HepG2 (cell line): ENCODE data around the gene CUL7. TPM values are rescaled to one million over a fixed set of nuclear protein-coding genes. Genes with fewer than 3 reads are reported as not detected.

Source experiments
- MBD4 ChIP-seq: IDR thresholded peaks from 2 replicates; pipeline ENCODE4 v1.6.1; 2012; ENCODE audit warnings: low read length, inconsistent platforms, borderline replicate concordance
- MXD4 ChIP-seq: IDR thresholded peaks from 2 replicates; pipeline ENCODE4 v1.6.1; 2016; ENCODE audit warnings: mild to moderate bottlenecking, missing biosample characterization, missing genetic modification reagents
- NFE2L1 ChIP-seq: sonication (generic); formaldehyde crosslinking; IDR thresholded peaks from 2 replicates; pipeline ENCODE4 v1.4.0; 2020; ENCODE audit warnings: missing genetic modification reagents, mild to moderate bottlenecking, borderline replicate concordance
- SALL1 ChIP-seq: sonication (generic); formaldehyde crosslinking; IDR thresholded peaks from 2 replicates; pipeline ENCODE4 v1.8.0; 2022; ENCODE audit warnings: mild to moderate bottlenecking, missing genetic modification reagents
- SATB2 ChIP-seq: sonication (generic); formaldehyde crosslinking; IDR thresholded peaks from 2 replicates; pipeline ENCODE4 v1.5.0; 2020; ENCODE audit warnings: missing genetic modification reagents
- SP1 ChIP-seq, 2 experiments: fragments of 450-650 bp in 1 of 2; sonication (generic) in 1 of 2; formaldehyde crosslinking in 1 of 2; IDR thresholded peaks; 2 replicates each; pipeline versions ENCODE4 v1.4.0 to v1.6.1; 2016 to 2020; ENCODE audit warnings: missing genetic modification reagents in 1 of 2
- ZBTB40 ChIP-seq, 2 experiments: fragments of 450-650 bp in 1 of 2; sonication (generic) in 1 of 2; formaldehyde crosslinking in 1 of 2; IDR thresholded peaks; 2 replicates each; pipeline versions ENCODE4 v1.6.1 to v1.8.0; 2016 to 2022; ENCODE audit warnings: antibody characterized with exemption in 1 of 2, mild to moderate bottlenecking in 1 of 2, missing genetic modification reagents in 1 of 2
- ZNF576 ChIP-seq: sonication (generic); formaldehyde crosslinking; IDR thresholded peaks from 2 replicates; pipeline ENCODE4 v1.4.0; 2020; ENCODE audit warnings: mild to moderate bottlenecking, missing genetic modification reagents
- ZNF720 ChIP-seq: sonication (generic); formaldehyde crosslinking; IDR thresholded peaks from 2 replicates; pipeline ENCODE4 v1.4.0; 2020; ENCODE audit warnings: missing genetic modification reagents
- ZNF790 ChIP-seq: sonication (generic); formaldehyde crosslinking; IDR thresholded peaks from 2 replicates; pipeline ENCODE4 v1.8.0; 2022; ENCODE audit warnings: missing genetic modification reagents, mild to moderate bottlenecking, borderline replicate concordance
- polyA plus RNA-seq, 8 experiments: library from polyadenylated mRNA; depleted of rRNA in 3 of 8; stranded (reverse) in 7 of 8; unstranded in 1 of 8; fragments of >200 nt; fragmentation: Illumina TruSeq in 4 of 8; extraction: Trizol in 4 of 8; gene quantifications; 2 replicates each; pipeline versions ENCODE4 v1.2.1 to v1.2.3, GENCODE V29; 2011 to 2016; ENCODE audit warnings: low read depth in 4 of 8, missing spikeins in 1 of 8, mixed read lengths in 1 of 8; ENCODE audit not compliant: insufficient read depth in 1 of 8
- total RNA-seq, 5 experiments: library from RNA; depleted of rRNA; stranded (reverse); fragments of >200 nt; fragmentation: Illumina TruSeq; extraction: Trizol; gene quantifications; 2 replicates each; pipeline ENCODE4 v1.2.3, GENCODE V29; 2016; ENCODE audit warnings: low read depth in 1 of 5
- TF ChIP-seq, protein P1 (sequence below): sonication (generic); formaldehyde crosslinking; IDR thresholded peaks from 2 replicates; pipeline ENCODE4 v1.4.0; 2020; ENCODE audit warnings: missing genetic modification reagents
- TF ChIP-seq, protein P2 (sequence below): sonication (generic); formaldehyde crosslinking; IDR thresholded peaks from 2 replicates; pipeline ENCODE4 v1.5.1; 2020; ENCODE audit warnings: mild to moderate bottlenecking, missing genetic modification reagents
- TF ChIP-seq, protein P3 (sequence below): sonication (generic); formaldehyde crosslinking; IDR thresholded peaks from 2 replicates; pipeline ENCODE4 v1.5.0; 2020; ENCODE audit warnings: missing genetic modification reagents

The CUL7 gene
- total and polyA plus RNA-seq, 2 of the 13 experiments (the other 11 are each of a cell fraction or from before 2014, with no cell fraction given), result 32.0 to 60.7 TPM

GRCh38 chr6:43070028-43070632 lies 16.5 kb upstream of the CUL7 start (continued):
- TF ChIP-seq, protein P1, sequence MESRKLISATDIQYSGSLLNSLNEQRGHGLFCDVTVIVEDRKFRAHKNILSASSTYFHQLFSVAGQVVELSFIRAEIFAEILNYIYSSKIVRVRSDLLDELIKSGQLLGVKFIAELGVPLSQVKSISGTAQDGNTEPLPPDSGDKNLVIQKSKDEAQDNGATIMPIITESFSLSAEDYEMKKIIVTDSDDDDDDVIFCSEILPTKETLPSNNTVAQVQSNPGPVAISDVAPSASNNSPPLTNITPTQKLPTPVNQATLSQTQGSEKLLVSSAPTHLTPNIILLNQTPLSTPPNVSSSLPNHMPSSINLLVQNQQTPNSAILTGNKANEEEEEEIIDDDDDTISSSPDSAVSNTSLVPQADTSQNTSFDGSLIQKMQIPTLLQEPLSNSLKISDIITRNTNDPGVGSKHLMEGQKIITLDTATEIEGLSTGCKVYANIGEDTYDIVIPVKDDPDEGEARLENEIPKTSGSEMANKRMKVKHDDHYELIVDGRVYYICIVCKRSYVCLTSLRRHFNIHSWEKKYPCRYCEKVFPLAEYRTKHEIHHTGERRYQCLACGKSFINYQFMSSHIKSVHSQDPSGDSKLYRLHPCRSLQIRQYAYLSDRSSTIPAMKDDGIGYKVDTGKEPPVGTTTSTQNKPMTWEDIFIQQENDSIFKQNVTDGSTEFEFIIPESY (CRISPR knock-in tag), result no peak
- no peak for TF ChIP-seq NFE2L1 (CRISPR knock-in tag)
- no peak for TF ChIP-seq ZNF720 (CRISPR knock-in tag)
- peak; percentile 17; the same call in 1 of the 2 replicates for TF ChIP-seq ZBTB40 (IDR thresholded peaks at IDR 0.05)
- TF ChIP-seq ZBTB40 (CRISPR knock-in tag; IDR thresholded peaks at IDR 0.05), result no peak
- no peak for TF ChIP-seq SP1 (IDR thresholded peaks at IDR 0.05)
- no peak for TF ChIP-seq SP1 (CRISPR knock-in tag; IDR thresholded peaks at IDR 0.05)
- TF ChIP-seq ZNF790 (CRISPR knock-in tag), result no peak
- TF ChIP-seq MBD4, result no peak
- TF ChIP-seq ZNF576, result no peak
- TF ChIP-seq, protein P2, sequence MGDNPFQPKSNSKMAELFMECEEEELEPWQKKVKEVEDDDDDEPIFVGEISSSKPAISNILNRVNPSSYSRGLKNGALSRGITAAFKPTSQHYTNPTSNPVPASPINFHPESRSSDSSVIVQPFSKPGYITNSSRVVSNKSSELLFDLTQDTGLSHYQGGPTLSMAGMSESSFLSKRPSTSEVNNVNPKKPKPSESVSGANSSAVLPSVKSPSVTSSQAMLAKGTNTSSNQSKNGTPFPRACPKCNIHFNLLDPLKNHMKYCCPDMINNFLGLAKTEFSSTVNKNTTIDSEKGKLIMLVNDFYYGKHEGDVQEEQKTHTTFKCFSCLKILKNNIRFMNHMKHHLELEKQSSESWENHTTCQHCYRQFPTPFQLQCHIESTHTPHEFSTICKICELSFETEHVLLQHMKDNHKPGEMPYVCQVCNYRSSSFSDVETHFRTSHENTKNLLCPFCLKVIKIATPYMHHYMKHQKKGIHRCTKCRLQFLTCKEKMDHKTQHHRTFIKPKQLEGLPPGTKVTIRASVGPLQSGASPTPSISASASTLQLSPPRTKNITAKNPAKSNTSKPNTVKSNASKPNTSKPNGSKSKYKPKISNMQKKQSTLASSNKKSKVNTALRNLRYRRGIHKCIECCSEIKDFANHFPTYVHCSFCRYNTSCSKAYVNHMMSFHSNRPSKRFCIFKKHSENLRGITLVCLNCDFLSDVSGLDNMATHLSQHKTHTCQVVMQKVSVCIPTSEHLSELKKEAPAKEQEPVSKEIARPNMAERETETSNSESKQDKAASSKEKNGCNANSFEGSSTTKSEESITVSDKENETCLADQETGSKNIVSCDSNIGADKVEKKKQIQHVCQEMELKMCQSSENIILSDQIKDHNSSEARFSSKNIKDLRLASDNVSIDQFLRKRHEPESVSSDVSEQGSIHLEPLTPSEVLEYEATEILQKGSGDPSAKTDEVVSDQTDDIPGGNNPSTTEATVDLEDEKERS (CRISPR knock-in tag), result no peak
- TF ChIP-seq, protein P3, sequence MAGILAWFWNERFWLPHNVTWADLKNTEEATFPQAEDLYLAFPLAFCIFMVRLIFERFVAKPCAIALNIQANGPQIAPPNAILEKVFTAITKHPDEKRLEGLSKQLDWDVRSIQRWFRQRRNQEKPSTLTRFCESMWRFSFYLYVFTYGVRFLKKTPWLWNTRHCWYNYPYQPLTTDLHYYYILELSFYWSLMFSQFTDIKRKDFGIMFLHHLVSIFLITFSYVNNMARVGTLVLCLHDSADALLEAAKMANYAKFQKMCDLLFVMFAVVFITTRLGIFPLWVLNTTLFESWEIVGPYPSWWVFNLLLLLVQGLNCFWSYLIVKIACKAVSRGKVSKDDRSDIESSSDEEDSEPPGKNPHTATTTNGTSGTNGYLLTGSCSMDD, result no peak
- no peak for TF ChIP-seq MXD4 (CRISPR knock-in tag)
- no peak for TF ChIP-seq SATB2 (CRISPR knock-in tag)
- no peak for TF ChIP-seq SALL1 (CRISPR knock-in tag)
